Mesenchymal stem cell (in vitro differentiated cells and primary cell): ENCODE results near the gene PEX16.

ENCODE experiments used
- DNase-seq: peaks from one replicate; pipeline ENCODE4 v3.0.0-alpha.2; 2013
- H2AFZ ChIP-seq: one replicate; pipeline ENCODE4 v1.6.1; 2013; ENCODE audit warnings: low read depth, mild to moderate bottlenecking, control low read depth, inconsistent platforms, low read length, moderate library complexity
- H2AK5ac ChIP-seq: 2 replicates; pipeline ENCODE4 v1.6.1; 2013; ENCODE audit warnings: low read length, moderate library complexity, mild to moderate bottlenecking, inconsistent platforms; ENCODE audit not compliant: severe bottlenecking
- H2BK120ac ChIP-seq: one replicate; pipeline ENCODE4 v1.6.1; 2013; ENCODE audit warnings: low read depth, mild to moderate bottlenecking, inconsistent platforms, low read length, moderate library complexity
- H2BK12ac ChIP-seq, 2 experiments: one replicate each; pipeline ENCODE4 v1.6.1; 2013; ENCODE audit warnings: inconsistent platforms in 2 of 2, low read length in 2 of 2, mild to moderate bottlenecking in 2 of 2, moderate library complexity in 2 of 2, control low read depth in 1 of 2
- H2BK15ac ChIP-seq: one replicate; pipeline ENCODE4 v1.6.1; 2013; ENCODE audit warnings: mild to moderate bottlenecking, low read depth, inconsistent platforms; ENCODE audit not compliant: poor library complexity, severe bottlenecking
- H2BK5ac ChIP-seq: 2 replicates; pipeline ENCODE4 v1.6.1; 2013; ENCODE audit warnings: low read depth, mild to moderate bottlenecking, low read length, control low read depth, inconsistent platforms; ENCODE audit not compliant: poor library complexity, severe bottlenecking
- H3K14ac ChIP-seq, 2 experiments: one replicate each; pipeline ENCODE4 v1.6.1; 2013; ENCODE audit warnings: inconsistent platforms in 2 of 2, low read length in 2 of 2, control low read depth in 1 of 2, mild to moderate bottlenecking in 1 of 2, moderate library complexity in 1 of 2
- H3K18ac ChIP-seq, 2 experiments: one replicate each; pipeline ENCODE4 v1.6.1; 2013; ENCODE audit warnings: inconsistent platforms in 2 of 2, low read length in 2 of 2, control low read depth in 1 of 2, low read depth in 1 of 2, mild to moderate bottlenecking in 1 of 2
- H3K23ac ChIP-seq, 2 experiments: one replicate each; pipeline ENCODE4 v1.6.1; 2013; ENCODE audit warnings: inconsistent platforms in 2 of 2, low read length in 2 of 2, mild to moderate bottlenecking in 2 of 2, moderate library complexity in 2 of 2, control low read depth in 1 of 2
- H3K27ac ChIP-seq: 2 replicates; pipeline ENCODE4 v1.5.1; 2013; ENCODE audit warnings: mild to moderate bottlenecking, moderate library complexity, low read length, control low read depth, inconsistent platforms; ENCODE audit not compliant: poor library complexity, severe bottlenecking
- H3K27me3 ChIP-seq, 2 experiments: 2 replicates each; pipeline versions ENCODE4 v1.6.1 to v1.7.0; 2013; ENCODE audit warnings: low read length in 2 of 2, mild to moderate bottlenecking in 2 of 2, moderate library complexity in 2 of 2, control low read depth in 1 of 2, inconsistent platforms in 1 of 2; ENCODE audit not compliant: control insufficient read depth in 1 of 2, insufficient read depth in 1 of 2
- H3K36me3 ChIP-seq, 2 experiments: 2 replicates each; pipeline versions ENCODE4 v1.6.1 to v1.7.0; 2013; ENCODE audit warnings: low read length in 2 of 2, control low read depth in 1 of 2, inconsistent platforms in 1 of 2, low read depth in 1 of 2, mild to moderate bottlenecking in 1 of 2; ENCODE audit not compliant: insufficient read depth in 2 of 2, control insufficient read depth in 1 of 2
- H3K4ac ChIP-seq, 2 experiments: one replicate each; pipeline ENCODE4 v1.6.1; 2013; ENCODE audit warnings: inconsistent platforms in 2 of 2, low read length in 2 of 2, mild to moderate bottlenecking in 2 of 2, moderate library complexity in 2 of 2, control low read depth in 1 of 2, low read depth in 1 of 2
- H3K4me1 ChIP-seq: 2 replicates; pipeline ENCODE4 v1.6.1; 2013; ENCODE audit warnings: low read depth, low read length, control low read depth; ENCODE audit not compliant: control insufficient read depth, insufficient read depth
- H3K4me2 ChIP-seq: 2 replicates; pipeline ENCODE4 v1.6.1; 2013; ENCODE audit warnings: low read length, mild to moderate bottlenecking, inconsistent platforms; ENCODE audit not compliant: poor library complexity, severe bottlenecking
- H3K4me3 ChIP-seq, 2 experiments: 2 replicates each; pipeline versions ENCODE4 v1.5.1 to v1.7.0; 2013; ENCODE audit warnings: low read length in 2 of 2, mild to moderate bottlenecking in 2 of 2, control low read depth in 1 of 2, low read depth in 1 of 2; ENCODE audit not compliant: insufficient read depth in 1 of 2
- H3K79me1 ChIP-seq: replicated peaks from 2 replicates; pipeline ENCODE4 v1.6.1; 2013; ENCODE audit warnings: mild to moderate bottlenecking, control low read depth, low read length, inconsistent platforms; ENCODE audit not compliant: poor library complexity, severe bottlenecking
- H3K9ac ChIP-seq: 2 replicates; pipeline ENCODE4 v1.7.0; 2013; ENCODE audit warnings: mild to moderate bottlenecking, low read length, moderate library complexity
- H3K9me3 ChIP-seq: 2 replicates; pipeline ENCODE4 v1.7.0; 2013; ENCODE audit warnings: mild to moderate bottlenecking, low read length; ENCODE audit not compliant: control insufficient read depth
- H4K8ac ChIP-seq: one replicate; pipeline ENCODE4 v1.6.1; 2013; ENCODE audit warnings: inconsistent platforms, mild to moderate bottlenecking, low read length, moderate library complexity
- H4K91ac ChIP-seq: one replicate; pipeline ENCODE4 v1.6.1; 2013; ENCODE audit warnings: mild to moderate bottlenecking, low read length, inconsistent platforms
- WGBS: methylation state at CpG from one replicate; pipeline ENCODE4 v1.1.7; 2013; ENCODE audit warnings: mixed read lengths; 5-methylcytosine and 5-hydroxymethylcytosine counted together

PEX16 gene

DNA sequence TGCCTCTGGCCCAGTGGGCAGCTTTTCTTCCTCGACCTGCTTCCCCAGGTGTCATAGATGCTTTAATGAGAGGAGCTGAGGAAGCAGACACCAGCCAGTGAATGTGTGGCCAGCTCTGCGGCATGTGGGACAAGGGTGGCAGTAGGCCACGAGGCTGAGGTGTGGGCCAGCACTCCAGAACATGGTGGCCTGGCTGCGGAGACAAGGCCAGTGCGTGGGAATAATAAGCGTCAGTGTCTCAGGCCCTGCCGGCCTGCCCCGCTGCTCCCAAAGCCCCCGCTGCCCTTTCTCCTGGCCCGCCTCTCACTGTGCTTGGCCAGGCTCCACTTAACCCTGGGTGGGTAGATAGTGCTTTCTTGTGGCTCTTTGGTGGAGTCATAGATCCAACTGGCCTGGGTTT, 30.1 kb downstream of the PEX16 start:
- no peak overlapping the region for H2AK5ac ChIP-seq
- no peak overlapping the region for H4K8ac ChIP-seq
- H3K4me1 ChIP-seq = peaks cover 10% of the 10 kb centered on the region
- H2BK12ac ChIP-seq = peak overlapping the region in 1 of 2 experiments; percentile 37
- H4K91ac ChIP-seq = no peak overlapping the region
- H3K4me2 ChIP-seq = no peak overlapping the region
- no peak overlapping the region for H3K4me3 ChIP-seq
- H2BK15ac ChIP-seq = no peak overlapping the region
- no peak overlapping the region for H2BK5ac ChIP-seq
- peaks cover 10 to 11% of the 10 kb centered on the region in 2 experiments for H3K36me3 ChIP-seq
- no peak overlapping the region for H3K23ac ChIP-seq
- H3K4ac ChIP-seq = no peak overlapping the region
- H3K18ac ChIP-seq = no peak overlapping the region
- 93% methylated on average over 10 of the region's 10 CpGs for WGBS
- no peaks in the 10 kb centered on the region for H3K79me1 ChIP-seq
- H2AFZ ChIP-seq = no peak overlapping the region
- H3K27me3 ChIP-seq = peaks cover 24 to 46% of the 10 kb centered on the region in 2 experiments
- H3K27ac ChIP-seq = no peak overlapping the region
- H2BK120ac ChIP-seq = no peak overlapping the region
- H3K9ac ChIP-seq = no peak overlapping the region
- H3K9me3 ChIP-seq = no peaks in the 10 kb centered on the region
- H3K14ac ChIP-seq = no peak overlapping the region
- no peak for DNase-seq

DNA sequence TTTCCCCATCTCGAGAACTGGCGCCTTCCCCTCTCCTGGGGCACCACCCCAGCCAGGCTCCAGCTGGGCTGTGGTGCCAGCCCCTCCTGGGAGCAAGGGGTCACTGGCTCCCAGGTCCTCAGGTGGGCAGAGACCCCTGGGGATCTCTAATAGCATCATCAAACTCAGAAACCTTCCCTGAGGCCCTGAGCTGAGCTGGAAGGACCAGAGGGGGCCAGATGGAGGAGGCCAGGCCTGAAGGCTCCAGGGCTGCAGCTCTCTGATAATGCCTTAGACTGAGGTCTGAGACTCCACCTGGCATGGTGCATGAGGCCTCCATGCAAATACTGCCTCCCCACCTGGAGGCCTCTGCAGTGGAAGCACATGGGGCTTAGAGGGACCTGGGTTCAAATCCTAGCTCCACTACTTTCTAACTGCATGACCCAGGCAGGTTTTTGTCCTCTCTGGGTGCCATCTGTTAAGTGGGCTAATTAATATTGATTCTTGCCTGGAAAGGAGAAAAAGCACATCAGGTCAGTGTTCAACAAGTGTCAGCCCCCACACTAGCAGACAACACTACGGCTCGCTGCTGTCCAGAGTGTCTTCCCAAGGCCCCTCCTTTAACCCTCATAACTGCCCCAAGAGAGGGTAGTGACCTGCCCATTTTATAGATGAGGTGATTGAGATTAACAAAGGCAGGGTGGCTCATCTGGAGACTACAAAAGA, 30.7 kb downstream of the PEX16 start:
- DNase-seq = no peak
- Histone ChIP-seq H2BK120ac (no peak overlapping the region), H3K27ac (no peak overlapping the region), H4K91ac (no peak overlapping the region), H2BK15ac (no peak overlapping the region), H3K14ac (no peak overlapping the region), H2BK5ac (no peak overlapping the region), H2AFZ (no peak overlapping the region), H3K4me2 (no peak overlapping the region), H3K18ac (no peak overlapping the region), H3K9ac (no peak overlapping the region), H3K36me3 (peaks cover 17% of the 10 kb centered on the region in 2 experiments), H2AK5ac (no peak overlapping the region), H3K9me3 (no peaks in the 10 kb centered on the region), H4K8ac (no peak overlapping the region), H3K27me3 (peaks cover 24 to 44% of the 10 kb centered on the region in 2 experiments), H3K23ac (no peak overlapping the region), H3K4me3 (no peak overlapping the region), H3K4ac (no peak overlapping the region), H3K4me1 (peaks cover 14% of the 10 kb centered on the region), H3K79me1 (no peaks in the 10 kb centered on the region), H2BK12ac (no peak overlapping the region)
- 55% methylated on average over 2 of the region's 4 CpGs for WGBS

DNA sequence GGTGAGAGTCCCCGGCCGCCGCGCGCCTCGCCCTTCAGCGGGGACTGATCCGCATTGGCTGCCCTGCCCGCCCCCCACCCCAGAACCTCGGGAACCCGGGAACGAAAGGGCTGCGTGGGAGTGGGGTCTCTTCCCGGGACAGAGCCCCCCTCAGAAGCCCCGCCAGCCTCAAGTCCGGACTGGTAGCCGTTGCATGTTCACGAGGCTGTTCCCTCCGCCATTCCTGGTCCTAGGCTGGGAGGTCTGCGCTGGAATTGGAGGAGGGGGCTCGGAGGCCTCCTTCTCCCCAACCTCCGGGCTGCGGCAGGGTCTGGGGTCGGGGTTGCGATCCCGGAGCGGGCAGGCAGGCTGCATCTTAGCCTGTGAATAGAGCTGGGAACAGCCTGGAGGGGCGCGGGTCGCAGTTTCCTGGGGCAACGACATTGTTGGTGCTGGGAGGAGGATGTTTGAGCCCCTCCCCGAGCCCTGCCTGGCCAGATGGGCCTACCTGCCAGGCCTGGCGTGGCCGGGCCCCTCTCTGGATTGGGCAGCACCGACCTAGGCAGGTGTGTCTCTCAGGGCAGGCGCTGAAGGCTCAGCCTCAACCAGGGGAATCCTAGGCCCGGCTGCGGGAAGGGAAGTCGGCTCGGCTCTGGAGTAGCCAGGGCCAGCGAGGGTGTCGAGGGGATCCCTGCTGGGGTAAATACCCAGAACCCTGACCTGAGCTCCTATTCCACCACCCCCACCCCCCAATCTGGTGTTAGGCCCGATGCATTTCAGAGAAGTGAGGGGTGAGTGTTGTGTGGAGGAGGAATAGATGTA, 31.6 kb downstream of the PEX16 start:
- H3K36me3 ChIP-seq = peaks cover 20 to 26% of the 10 kb centered on the region in 2 experiments
- H3K4me1 ChIP-seq = peaks cover 21% of the 10 kb centered on the region
- H3K9ac ChIP-seq = no peak overlapping the region
- no peaks in the 10 kb centered on the region for H3K9me3 ChIP-seq
- no peak overlapping the region for H2BK5ac ChIP-seq
- no peak overlapping the region for H4K91ac ChIP-seq
- no peak overlapping the region for H2AFZ ChIP-seq
- H2AK5ac ChIP-seq = no peak overlapping the region
- no peak overlapping the region for H2BK12ac ChIP-seq
- WGBS = 14% methylated on average over 40 of the region's 43 CpGs
- no peak overlapping the region for H3K4ac ChIP-seq
- H4K8ac ChIP-seq = no peak overlapping the region
- no peak overlapping the region for H2BK120ac ChIP-seq
- H3K4me2 ChIP-seq = peak overlapping the region; percentile 83
- H2BK15ac ChIP-seq = no peak overlapping the region
- H3K18ac ChIP-seq = no peak overlapping the region
- no peak for DNase-seq
- H3K27me3 ChIP-seq = peaks cover 20 to 40% of the 10 kb centered on the region in 2 experiments
- peak overlapping the region; percentile 61 to 62 for H3K4me3 ChIP-seq
- peak overlapping the region in 1 of 2 experiments; percentile 34 for H3K23ac ChIP-seq
- no peak overlapping the region for H3K14ac ChIP-seq
- no peaks in the 10 kb centered on the region for H3K79me1 ChIP-seq
- H3K27ac ChIP-seq = no peak overlapping the region

DNA sequence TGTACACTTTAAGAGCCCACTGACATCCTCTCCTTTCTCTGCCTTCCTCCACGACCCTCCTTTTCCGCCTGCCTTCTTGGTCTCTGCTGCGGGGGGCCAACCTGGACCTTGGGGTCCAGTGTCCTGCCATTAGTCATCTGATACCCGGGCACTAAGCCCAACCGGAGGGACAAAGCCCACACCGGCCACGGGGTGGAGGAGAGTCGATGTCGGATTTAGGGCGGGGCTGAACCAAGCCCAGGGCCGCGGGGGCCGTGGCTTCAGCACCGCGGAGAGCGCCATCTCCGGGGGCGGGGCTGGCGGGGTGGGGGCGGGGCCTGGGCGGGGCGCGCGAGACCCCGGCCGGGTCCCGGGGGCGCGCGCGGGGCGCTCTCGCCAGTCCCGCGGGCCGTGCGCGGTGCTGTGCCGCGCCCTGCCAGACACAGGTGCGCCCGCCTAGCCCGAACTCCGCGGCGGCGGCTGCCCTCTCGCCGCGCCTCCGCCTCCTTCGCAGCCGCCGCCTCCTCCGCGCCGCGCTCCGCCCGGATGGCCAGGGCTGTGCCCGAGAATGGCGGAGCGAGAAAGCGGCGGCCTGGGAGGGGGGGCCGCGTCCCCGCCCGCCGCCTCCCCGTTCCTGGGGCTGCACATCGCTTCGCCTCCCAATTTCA, 32.3 kb downstream of the PEX16 start, which contains the start of gene MAPK8IP1:
TSS of gene MAPK8IP1 (plus strand) at position 378 of the 647 bp plus-strand sequence. CDS start at position 548, 170 bp downstream.
- peaks cover 19 to 33% of the 10 kb centered on the region in 2 experiments for H3K27me3 ChIP-seq
- no peak within 1 kb of the TSS for H2AFZ ChIP-seq
- H4K91ac ChIP-seq = no peak within 1 kb of the TSS
- H3K9me3 ChIP-seq = no peaks in the 10 kb centered on the region
- no peaks in the 10 kb centered on the region for H3K79me1 ChIP-seq
- peaks cover 27 to 30% of the 10 kb centered on the region in 2 experiments for H3K36me3 ChIP-seq
- H3K4me1 ChIP-seq = peaks cover 28% of the 10 kb centered on the region
- H3K18ac ChIP-seq = no peak within 1 kb of the TSS
- no peak within 1 kb of the TSS for H3K4ac ChIP-seq
- 2% methylated on average over 55 of the region's 73 CpGs for WGBS
- no peak within 1 kb of the TSS for H3K9ac ChIP-seq
- H2BK15ac ChIP-seq = no peak within 1 kb of the TSS
- H2AK5ac ChIP-seq = no peak within 1 kb of the TSS
- peak within 1 kb of the TSS; percentile 83 for H3K4me2 ChIP-seq
- no peak within 1 kb of the TSS for H2BK12ac ChIP-seq
- H3K14ac ChIP-seq = no peak within 1 kb of the TSS
- no peak within 1 kb of the TSS for H4K8ac ChIP-seq
- H3K23ac ChIP-seq = peak within 1 kb of the TSS in 1 of 2 experiments; percentile 34
- DNase-seq = peak; percentile 35
- peak within 1 kb of the TSS; percentile 61 to 62 for H3K4me3 ChIP-seq
- no peak within 1 kb of the TSS for H2BK5ac ChIP-seq
- H3K27ac ChIP-seq = no peak within 1 kb of the TSS
- no peak within 1 kb of the TSS for H2BK120ac ChIP-seq
